ENCODE measurements around the gene KIF3B.

- TF ChIP-seq CTCF (IDR thresholded peaks at IDR 0.05) (no peak), EZH2 (IDR thresholded peaks at IDR 0.05; ENCODE audit: borderline replicate concordance, insufficient read depth, low read depth, low read length, poor library complexity, severe bottlenecking) (no peak)
Observed at GRCh38 chr20:32238483-32239425, 38.7 kb upstream of the KIF3B start.

Data from B cell (primary cell).